Upper lobe of left lung (tissue), 6 donors: ENCODE results near the gene FDX1. TPM values are rescaled to one million over a fixed set of nuclear protein-coding genes. Genes with fewer than 3 reads are reported as not detected.

Experiments used
- ATAC-seq, 2 donors: fragments of 200-7000 bp; cut with Tn5 transposase; one replicate each; pipeline ENCODE4 v1.9.1; 2022; ENCODE audit warnings: mild to moderate bottlenecking in 2 of 2, moderate library complexity in 2 of 2; ENCODE audit not compliant: low FRiP score in 2 of 2
- DNase-seq, 2 donors: peaks; one replicate each; pipeline ENCODE4 v3.0.0-alpha.2; 2019 to 2020
- H3K27ac ChIP-seq, 4 donors: fragments of 200-600 bp; sonication (generic); one replicate each; pipeline ENCODE4 v1.5.1; 2016 to 2019
- H3K27me3 ChIP-seq, 4 donors: fragments of 200-600 bp; sonication (generic); one replicate each; pipeline ENCODE4 v1.5.1; 2017 to 2019
- H3K36me3 ChIP-seq, 4 donors: fragments of 200-600 bp; sonication (generic); one replicate each; pipeline ENCODE4 v1.5.1; 2016 to 2019
- H3K4me1 ChIP-seq, 4 donors: fragments of 200-600 bp; sonication (generic); one replicate each; pipeline ENCODE4 v1.5.1; 2018 to 2019
- H3K4me3 ChIP-seq, 4 donors: fragments of 200-600 bp; sonication (generic); one replicate each; pipeline ENCODE4 v1.5.1; 2017 to 2019; ENCODE audit warnings: mild to moderate bottlenecking in 2 of 4, moderate library complexity in 1 of 4
- H3K9me3 ChIP-seq, 4 donors: fragments of 200-600 bp; sonication (generic); one replicate each; pipeline ENCODE4 v1.5.1; 2018 to 2019
- CTCF ChIP-seq, 6 experiments: fragments of 450-650 bp in 4 of 6; fragments of 200-600 bp in 2 of 6; sonication (generic) in 2 of 6; IDR thresholded peaks; one replicate each; pipeline ENCODE4 v1.5.1; 2016 to 2019; ENCODE audit warnings: antibody characterized with exemption in 6 of 6
- EP300 ChIP-seq, 4 donors: sonication (generic); formaldehyde crosslinking; IDR thresholded peaks; one replicate each; pipeline ENCODE4 v1.5.1; 2017; ENCODE audit warnings: antibody characterized with exemption in 4 of 4, control low read depth in 2 of 4
- POLR2A ChIP-seq, 4 donors: fragments of 450-650 bp; IDR thresholded peaks; one replicate each; pipeline ENCODE4 v1.5.1; 2016 to 2017; ENCODE audit warnings: antibody characterized with exemption in 4 of 4, mild to moderate bottlenecking in 2 of 4
- POLR2AphosphoS5 ChIP-seq, 2 donors: sonication (generic); formaldehyde crosslinking; IDR thresholded peaks; one replicate each; pipeline ENCODE4 v1.5.1; 2017; ENCODE audit warnings: antibody characterized with exemption in 2 of 2
- WGBS, 2 donors: methylation state at CpG; one replicate each; pipeline ENCODE4 v1.1.5; 2017 to 2018; 5-methylcytosine and 5-hydroxymethylcytosine counted together
- total RNA-seq, 6 donors: library from RNA; depleted of rRNA in 4 of 6; stranded (reverse); fragments of >200 nt in 4 of 6; gene quantifications; one replicate each; pipeline versions ENCODE4 v1.1.0 to v1.2.1, GENCODE V29; 2016 to 2021
- donor health status: DM: no; HTN: no; CAD: no; lungs with moderate emphysema.
- donor health status: DM: no; HTN: yes; CAD: no; lungs with severe emphysema.

FDX1 gene
- total RNA-seq, 6 donors from 2014 or later, result 14.7 to 26.0 (median 18.8) TPM

- ATAC-seq (no peak), DNase-seq (no peak)
- TF ChIP-seq CTCF (IDR thresholded peaks at IDR 0.05) (no peak), POLR2AphosphoS5 (IDR thresholded peaks at IDR 0.05) (no peak), EP300 (IDR thresholded peaks at IDR 0.05) (no peak), POLR2A (IDR thresholded peaks at IDR 0.05) (no peak)
- WGBS, 2 donors, result 78 to 89% methylated on average over 1 of the region's 1 CpG
- no peak overlapping the region for H3K27ac ChIP-seq
- H3K9me3 ChIP-seq, result no peaks in the 10 kb centered on the region
- no peak overlapping the region for H3K4me3 ChIP-seq
- H3K4me1 ChIP-seq, result peaks cover 4 to 13% (median 9%) of the 10 kb centered on the region in 4 donors
- no peaks in the 10 kb centered on the region for H3K27me3 ChIP-seq
- H3K36me3 ChIP-seq, result no peaks in the 10 kb centered on the region
Measured at GRCh38 chr11:110475671-110476070, 45.9 kb downstream of the FDX1 start.

GRCh38 chr11:110478410-110478809 is 48.7 kb downstream of the FDX1 start:
- no peaks in the 10 kb centered on the region for H3K36me3 ChIP-seq
- H3K27ac ChIP-seq, result no peak overlapping the region
- no peaks in the 10 kb centered on the region for H3K27me3 ChIP-seq
- TF ChIP-seq POLR2A (IDR thresholded peaks at IDR 0.05) (no peak), CTCF (IDR thresholded peaks at IDR 0.05) (no peak), POLR2AphosphoS5 (IDR thresholded peaks at IDR 0.05) (no peak), EP300 (IDR thresholded peaks at IDR 0.05) (no peak)
- ATAC-seq (no peak), DNase-seq (no peak)
- WGBS, 2 donors, result 80 to 83% methylated on average over 11 to 12 of the region's 12 CpGs
- no peak overlapping the region for H3K4me3 ChIP-seq
- H3K9me3 ChIP-seq, result no peaks in the 10 kb centered on the region
- H3K4me1 ChIP-seq, result peaks cover 4 to 13% (median 9%) of the 10 kb centered on the region in 4 donors

GRCh38 chr11:110479108-110480101 is 49.7 kb downstream of the FDX1 start:
- H3K9me3 ChIP-seq, result no peaks in the 10 kb centered on the region
- no peak for TF ChIP-seq EP300 (IDR thresholded peaks at IDR 0.05)
- TF ChIP-seq CTCF (IDR thresholded peaks at IDR 0.05), result no peak
- TF ChIP-seq POLR2AphosphoS5 (IDR thresholded peaks at IDR 0.05), result no peak
- no peaks in the 10 kb centered on the region for H3K27me3 ChIP-seq
- peak in 1 of 2 donors; percentile 87 for ATAC-seq
- no peaks in the 10 kb centered on the region for H3K36me3 ChIP-seq
- 58 to 64% methylated on average over 5 of the region's 5 CpGs for WGBS, 2 donors
- H3K4me3 ChIP-seq, result no peak overlapping the region
- H3K4me1 ChIP-seq, result peaks cover 4 to 13% (median 9%) of the 10 kb centered on the region in 4 donors
- H3K27ac ChIP-seq, result no peak overlapping the region
- DNase-seq, result no peak

- Histone ChIP-seq H3K9me3 (no peaks in the 10 kb centered on the region), H3K4me3 (no peak overlapping the region), H3K4me1 (peaks cover 4 to 13% (median 9%) of the 10 kb centered on the region in 4 donors), H3K27me3 (no peaks in the 10 kb centered on the region), H3K36me3 (no peaks in the 10 kb centered on the region), H3K27ac (no peak overlapping the region)
- DNase-seq (no peak), ATAC-seq (no peak)
- WGBS, 2 donors, result 92 to 97% methylated on average over 5 of the region's 5 CpGs
- TF ChIP-seq POLR2A (IDR thresholded peaks at IDR 0.05) (no peak), POLR2AphosphoS5 (IDR thresholded peaks at IDR 0.05) (no peak), EP300 (IDR thresholded peaks at IDR 0.05) (no peak)
Measured at GRCh38 chr11:110481523-110481922, 51.8 kb downstream of the FDX1 start.

GRCh38 chr11:110486156-110486555 is 56.4 kb downstream of the FDX1 start:
- no peaks in the 10 kb centered on the region for H3K27me3 ChIP-seq
- no peaks in the 10 kb centered on the region for H3K9me3 ChIP-seq
- WGBS, 2 donors, result 72 to 76% methylated on average over 4 of the region's 4 CpGs
- no peak for DNase-seq
- no peak overlapping the region for H3K4me3 ChIP-seq
- no peak for TF ChIP-seq CTCF (IDR thresholded peaks at IDR 0.05)
- TF ChIP-seq EP300 (IDR thresholded peaks at IDR 0.05), result no peak
- TF ChIP-seq POLR2AphosphoS5 (IDR thresholded peaks at IDR 0.05), result no peak
- no peak for TF ChIP-seq POLR2A (IDR thresholded peaks at IDR 0.05)
- H3K4me1 ChIP-seq, result no peaks in the 10 kb centered on the region
- no peak overlapping the region for H3K27ac ChIP-seq
- no peak for ATAC-seq
- no peaks in the 10 kb centered on the region for H3K36me3 ChIP-seq
